OCI-LY3 (cell line): ENCODE results near the gene NLRP3.
A peak's percentile ranks its signal among the peaks of the same experiment; 100 is the strongest.

Experiments used
- H2AFZ ChIP-seq: fragments of 200-600, 300-600 bp; shearing (Covaris generic); 2 replicates; pipeline ENCODE4 v1.6.0; 2014; ENCODE audit warnings: antibody characterized with exemption, low read depth, low read length
- H3K27ac ChIP-seq: fragments of 200-600, 300-600 bp; sonication (generic); 2 replicates; pipeline ENCODE4 v1.5.1; 2014; ENCODE audit warnings: mild to moderate bottlenecking, low read length, moderate library complexity, mixed read lengths
- H3K27me3 ChIP-seq: fragments of 200-600, 300-600 bp; sonication (generic); 2 replicates; pipeline ENCODE4 v1.6.1; 2014; ENCODE audit warnings: low read depth, low read length, mixed read lengths
- H3K36me3 ChIP-seq: fragments of 200-600, 300-600 bp; sonication (generic); replicated peaks from 2 replicates; pipeline ENCODE3; 2014; ENCODE audit warnings: low read depth, low read length, mixed read lengths
- H3K4me1 ChIP-seq: fragments of 300-600, 200-600 bp; sonication (generic); 2 replicates; pipeline ENCODE4 v1.6.1; 2014; ENCODE audit warnings: low read length, mixed read lengths
- H3K4me2 ChIP-seq: fragments of 200-600, 300-600 bp; sonication (generic); 2 replicates; pipeline ENCODE4 v1.6.1; 2014; ENCODE audit warnings: low read length, mixed read lengths
- H3K4me3 ChIP-seq: fragments of 300-600, 200-600 bp; sonication (generic); 2 replicates; pipeline ENCODE4 v1.5.1; 2014; ENCODE audit warnings: antibody characterized with exemption, mild to moderate bottlenecking, low read length, moderate library complexity
- H3K79me2 ChIP-seq: fragments of 300-600, 200-600 bp; shearing (Covaris generic); 2 replicates; pipeline ENCODE4 v1.6.1; 2014; ENCODE audit warnings: mild to moderate bottlenecking, low read length, mixed read lengths
- H3K9ac ChIP-seq: fragments of 300-600, 200-600 bp; shearing (Covaris generic); 2 replicates; pipeline ENCODE4 v1.6.0; 2014; ENCODE audit warnings: mild to moderate bottlenecking, low read length, moderate library complexity
- H3K9me3 ChIP-seq: fragments of 200-600, 300-600 bp; shearing (Covaris generic); 2 replicates; pipeline ENCODE4 v1.6.1; 2014; ENCODE audit warnings: low read length, mixed read lengths; ENCODE audit not compliant: insufficient read depth
- H4K20me1 ChIP-seq: fragments of 200-600, 300-600 bp; sonication (generic); 2 replicates; pipeline ENCODE4 v1.6.1; 2016; ENCODE audit warnings: low read length, mixed read lengths; ENCODE audit not compliant: insufficient read depth
- CTCF ChIP-seq: fragments of 200-600, 300-600 bp; sonication (generic); IDR thresholded peaks from 2 replicates; pipeline ENCODE4 v1.5.1; 2014; ENCODE audit warnings: antibody characterized with exemption, low read length, low read depth
- EZH2phosphoT487 ChIP-seq: fragments of 200-600 bp; shearing (Covaris generic); IDR thresholded peaks from 2 replicates; pipeline ENCODE4 v1.6.1; 2018; ENCODE audit warnings: antibody characterized with exemption, mixed run types, low read depth

Gene NLRP3

DNA sequence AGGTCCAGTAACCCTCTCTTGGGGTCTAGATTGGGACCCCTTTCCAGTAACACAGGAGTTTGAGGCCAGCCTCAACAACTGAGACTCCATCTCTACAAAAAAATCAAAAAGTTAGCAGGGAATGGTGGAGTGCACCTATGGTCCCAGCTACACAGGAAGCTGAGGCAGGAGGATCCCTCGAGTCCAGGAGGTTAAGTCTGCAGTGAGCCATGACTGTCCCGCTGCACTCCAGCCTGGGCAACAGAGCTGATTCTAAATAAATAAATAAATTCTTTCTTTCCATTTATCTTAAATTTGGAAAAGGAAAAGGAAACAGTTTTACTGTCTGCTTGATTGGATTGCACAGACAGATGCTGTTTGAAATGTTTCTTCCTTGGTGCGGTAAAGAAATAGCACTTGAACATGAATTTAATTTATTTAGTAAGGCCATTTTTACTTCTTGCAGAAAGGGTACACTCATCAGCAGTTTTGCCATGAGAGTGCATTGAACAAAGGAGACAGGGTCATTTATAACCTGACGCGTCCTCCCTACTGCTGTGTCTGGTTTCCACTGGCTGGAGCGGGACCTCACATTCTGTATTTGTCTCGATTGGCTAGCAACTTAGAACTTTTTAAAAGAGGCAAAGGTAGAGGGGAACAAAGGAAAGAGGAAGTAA, 47.4 kb upstream of the NLRP3 start:
- no peak overlapping the region for H3K4me3 ChIP-seq
- H3K4me2 ChIP-seq = no peak overlapping the region; the same call in 1 of the 2 replicates
- TF ChIP-seq EZH2phosphoT487 = no peak
- no peak for TF ChIP-seq CTCF
- no peak overlapping the region for H3K27ac ChIP-seq
- H2AFZ ChIP-seq = no peak overlapping the region; the same call in 1 of the 2 replicates
- H3K27me3 ChIP-seq = no peaks in the 10 kb centered on the region
- peaks cover 25% of the 10 kb centered on the region; the same call in 1 of the 2 replicates for H3K4me1 ChIP-seq
- no peaks in the 10 kb centered on the region for H3K36me3 ChIP-seq
- H3K9me3 ChIP-seq = peaks cover 14% of the 10 kb centered on the region; the same call in 1 of the 2 replicates
- H3K9ac ChIP-seq = no peak overlapping the region
- H4K20me1 ChIP-seq = no peaks in the 10 kb centered on the region
- H3K79me2 ChIP-seq = no peaks in the 10 kb centered on the region

DNA sequence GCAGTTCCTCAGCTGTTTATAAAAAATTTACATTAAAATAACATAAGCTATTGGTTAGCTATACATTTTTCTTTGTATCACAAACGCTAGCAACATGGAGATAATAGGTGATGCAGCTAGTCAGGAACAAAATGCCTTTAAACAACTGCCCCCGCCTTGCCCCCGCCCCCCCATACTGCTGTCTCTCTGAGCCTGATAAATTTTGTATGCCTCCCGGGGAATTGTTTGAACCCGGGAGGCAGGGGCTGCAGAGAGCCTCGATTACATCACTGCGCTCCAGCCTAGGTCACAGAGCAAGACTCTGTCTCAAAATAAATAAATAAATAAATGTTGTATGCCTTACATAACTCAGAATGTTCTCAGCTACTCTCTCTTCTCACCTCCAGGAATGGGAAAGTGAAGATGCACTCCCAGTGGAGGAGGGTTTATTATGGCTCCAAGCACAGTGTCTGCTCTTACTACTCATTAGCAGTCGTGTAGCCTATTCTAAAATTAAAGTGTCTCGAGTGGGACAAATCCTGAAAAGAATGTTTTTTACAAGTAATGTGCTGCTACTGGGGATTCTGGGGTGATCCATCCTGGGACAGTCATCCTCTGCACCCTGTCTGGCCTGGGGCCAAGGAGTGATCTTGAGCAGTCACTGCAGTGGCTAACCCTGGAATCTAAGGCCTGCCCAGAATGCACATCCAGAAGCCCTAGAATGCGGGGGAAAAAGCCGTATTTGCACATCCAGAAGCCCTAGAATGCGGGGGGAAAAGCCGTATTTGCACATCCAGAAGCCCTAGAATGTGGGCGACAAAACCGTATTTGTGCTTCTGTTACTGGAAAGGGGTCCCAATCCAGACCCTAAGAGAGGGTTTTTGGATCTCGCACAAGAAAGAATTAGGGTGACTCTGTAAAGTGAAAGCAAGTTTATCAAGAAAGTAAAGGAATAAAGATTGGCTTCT, 44.9 kb upstream of the NLRP3 start:
- H2AFZ ChIP-seq = no peak overlapping the region

DNA sequence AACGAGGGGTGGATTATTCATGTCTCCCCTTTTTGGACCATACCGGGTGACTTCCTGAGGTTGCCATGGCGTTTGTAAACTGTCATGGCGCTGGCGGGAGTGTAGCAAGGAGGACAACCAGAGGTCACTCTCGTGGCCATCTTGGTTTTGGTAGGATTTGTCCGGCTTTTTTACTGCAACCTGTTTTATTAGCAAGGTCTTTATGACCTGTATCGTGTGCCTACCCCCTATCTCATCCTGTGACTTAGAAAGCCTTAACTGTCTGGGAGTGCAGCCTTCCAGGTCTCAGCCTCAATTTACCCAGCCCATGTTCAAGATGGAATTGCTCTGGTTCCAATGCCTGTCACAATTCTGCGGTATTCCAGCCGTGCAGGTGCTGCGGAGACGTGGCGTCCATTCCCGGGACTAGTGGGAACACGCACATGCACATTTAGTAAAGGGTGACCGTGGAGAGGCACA, 44.1 kb upstream of the NLRP3 start:
- TF ChIP-seq EZH2phosphoT487 (no peak), CTCF (no peak)
- H3K36me3 ChIP-seq = peaks cover 4% of the 10 kb centered on the region
- H3K4me3 ChIP-seq = no peak overlapping the region
- no peak overlapping the region for H3K9ac ChIP-seq
- no peaks in the 10 kb centered on the region; the same call in 1 of the 2 replicates for H3K27me3 ChIP-seq
- no peaks in the 10 kb centered on the region for H4K20me1 ChIP-seq
- no peaks in the 10 kb centered on the region for H3K9me3 ChIP-seq
- no peaks in the 10 kb centered on the region for H3K79me2 ChIP-seq
- no peak overlapping the region for H3K4me2 ChIP-seq
- no peak overlapping the region for H2AFZ ChIP-seq
- H3K27ac ChIP-seq = no peak overlapping the region
- peaks cover 36% of the 10 kb centered on the region for H3K4me1 ChIP-seq

More for the DNA sequence above, 44.9 kb upstream of the NLRP3 start:
- Histone ChIP-seq H3K4me2 (no peak overlapping the region), H3K79me2 (no peaks in the 10 kb centered on the region), H3K27me3 (no peaks in the 10 kb centered on the region; the same call in 1 of the 2 replicates), H4K20me1 (no peaks in the 10 kb centered on the region), H3K27ac (no peak overlapping the region), H3K9ac (no peak overlapping the region), H3K9me3 (peaks cover 3% of the 10 kb centered on the region; the same call in 1 of the 2 replicates), H3K4me3 (no peak overlapping the region), H3K4me1 (peaks cover 36% of the 10 kb centered on the region), H3K36me3 (peaks cover 4% of the 10 kb centered on the region)
- TF ChIP-seq EZH2phosphoT487 (no peak), CTCF (no peak)

- peak overlapping the region; percentile 70 for H3K4me3 ChIP-seq
Observed at GRCh38 chr1:247373721-247374141, 42.2 kb upstream of the NLRP3 start.

More at GRCh38 chr1:247373721-247374141, 42.2 kb upstream of the NLRP3 start:
- H3K36me3 ChIP-seq = peaks cover 4% of the 10 kb centered on the region
- H4K20me1 ChIP-seq = no peaks in the 10 kb centered on the region
- no peaks in the 10 kb centered on the region for H3K9me3 ChIP-seq
- H3K27me3 ChIP-seq = no peaks in the 10 kb centered on the region; the same call in 1 of the 2 replicates
- peak overlapping the region; percentile 47 for H3K9ac ChIP-seq
- peak overlapping the region; percentile 29; the same call in 1 of the 2 replicates for H2AFZ ChIP-seq
- H3K27ac ChIP-seq = peak overlapping the region; percentile 16; the same call in 1 of the 2 replicates
- no peak for TF ChIP-seq EZH2phosphoT487
- peak; percentile 64 for TF ChIP-seq CTCF
- peak overlapping the region; percentile 62 for H3K4me2 ChIP-seq
- peaks cover 18% of the 10 kb centered on the region for H3K4me1 ChIP-seq
- no peaks in the 10 kb centered on the region for H3K79me2 ChIP-seq
